ENCODE data around the gene ILRUN. TPM values are rescaled to one million over a fixed set of nuclear protein-coding genes. Genes with fewer than 3 reads are reported as not detected.
"Not testable (repeated sequence)": the region's sequence is repeated elsewhere in the genome, so short reads cannot be mapped to it uniquely, and the experiment has no call there.

Gene ILRUN
- total RNA-seq, 1 experiment from 2014 or later = 64.6 TPM

DNA sequence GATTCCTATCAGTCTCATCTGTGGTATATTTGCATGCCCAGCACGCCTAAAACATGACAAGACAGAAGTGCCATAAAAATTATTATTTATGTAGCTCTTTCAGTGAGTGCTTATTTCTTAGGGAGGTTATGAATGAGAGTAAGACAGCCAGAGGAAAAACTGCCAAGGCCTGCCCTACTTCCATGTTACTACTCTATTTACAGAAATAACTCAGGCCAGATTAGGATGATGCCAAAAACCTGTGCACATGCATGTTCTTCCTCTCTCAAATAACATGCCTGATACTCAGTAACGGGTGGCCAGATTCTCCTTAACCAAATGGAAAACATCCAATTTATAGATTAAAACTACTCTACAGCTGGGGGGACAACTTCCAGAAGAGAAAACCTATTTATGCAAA, 45.7 kb downstream of the ILRUN start:
- Histone ChIP-seq H4K20me1 (ENCODE audit: control insufficient read depth, insufficient read depth, insufficient read length) (no peaks in the 10 kb centered on the region), H3K27ac (ENCODE audit: insufficient read length, low read depth, low read length) (no peak overlapping the region), H3K56ac (ENCODE audit: insufficient read length, low read depth, low read length) (no peak overlapping the region), H3K79me2 (ENCODE audit: insufficient read depth, low read length) (peaks cover 2% of the 10 kb centered on the region; the same call in 1 of the 2 replicates), H2BK20ac (ENCODE audit: low read depth, low read length, poor library complexity, severe bottlenecking) (no peak overlapping the region), H3K18ac (ENCODE audit: insufficient read length, low read depth, low read length) (no peak overlapping the region), H2AK5ac (ENCODE audit: insufficient read length, low read length) (no peak overlapping the region), H3K23ac (ENCODE audit: insufficient read length, low read depth, low read length) (no peak overlapping the region), H3K9ac (ENCODE audit: extremely low read depth, insufficient read length, low read length) (no peak overlapping the region), H3K4me2 (ENCODE audit: insufficient read depth, insufficient read length, low read length) (no peak overlapping the region), H2AFZ (ENCODE audit: low read length) (no peak overlapping the region), H2BK120ac (ENCODE audit: low read depth, low read length, poor library complexity, severe bottlenecking) (no peak overlapping the region), H2BK15ac (ENCODE audit: low read depth, low read length) (no peak overlapping the region), H4K5ac (ENCODE audit: insufficient read length, low read depth, low read length) (no peak overlapping the region), H2BK12ac (ENCODE audit: insufficient read length, low read depth, low read length) (no peak overlapping the region), H4K8ac (replicated peaks; ENCODE audit: insufficient read length, low read depth, low read length) (no peak overlapping the region), H3T11ph (ENCODE audit: low read length) (no peak overlapping the region), H3K79me1 (ENCODE audit: insufficient read depth, low read depth, low read length, poor library complexity, severe bottlenecking) (no peaks in the 10 kb centered on the region), H3K4me1 (ENCODE audit: insufficient read depth, low read length) (no peaks in the 10 kb centered on the region), H3K23me2 (ENCODE audit: insufficient read length, low read depth, low read length, poor library complexity, severe bottlenecking) (no peaks in the 10 kb centered on the region), H2BK5ac (ENCODE audit: insufficient read length, low read length) (no peak overlapping the region), H3K27me3 (ENCODE audit: insufficient read depth, low read length) (no peaks in the 10 kb centered on the region), H3K9me3 (ENCODE audit: control insufficient read depth, low read depth, low read length) (no peaks in the 10 kb centered on the region), H3K4ac (ENCODE audit: low read depth, low read length) (no peak overlapping the region), H3K14ac (ENCODE audit: insufficient read depth, low read length) (no peak overlapping the region), H4K91ac (ENCODE audit: insufficient read length, low read depth, low read length) (no peak overlapping the region)
- TF ChIP-seq CTCF (conservative IDR thresholded peaks at IDR 0.05) = no peak
- Mint-ChIP-seq H3K4me1 (0 out of 4 replicates have a peak, but pooled peaks cover 0 to 3% of the 10 kb centered on the region in 2 experiments), H3K27ac (0 out of 7 replicates have a peak overlapping the region, but pooled peaks of 1 of the 3 experiments have one; percentile 1), H3K27me3 (ENCODE audit: low read depth) (no peaks in the 10 kb centered on the region), H3K36me3 (ENCODE audit: insufficient read depth in 1 of 3, low read depth in 3 of 3) (peaks cover 4 to 23% (median 22%) of the 10 kb centered on the region in 3 experiments; a peak in 5 of 7 replicates), H3K4me3 (no peak overlapping the region), H3K9me3 (no peaks in the 10 kb centered on the region)
- no peak for DNase-seq
- no CpG with 5 or more reads among the region's 2 CpGs for WGBS (ENCODE audit: extremely low coverage, insufficient read length, low lambda C conversion rate)

- H3K18ac ChIP-seq (ENCODE audit: insufficient read length, low read depth, low read length); H2BK5ac ChIP-seq (ENCODE audit: insufficient read length, low read length): not testable (repeated sequence)
Observed at GRCh38 chr6:34650232-34650631, 46.3 kb downstream of the ILRUN start.

More at GRCh38 chr6:34650232-34650631, 46.3 kb downstream of the ILRUN start:
- not testable (repeated sequence) for H3K14ac ChIP-seq (ENCODE audit: insufficient read depth, low read length); H4K91ac ChIP-seq (ENCODE audit: insufficient read length, low read depth, low read length); H3K9me3 ChIP-seq (ENCODE audit: control insufficient read depth, low read depth, low read length); H3K56ac ChIP-seq (ENCODE audit: insufficient read length, low read depth, low read length); H3K27ac Mint-ChIP-seq; H2AFZ ChIP-seq (ENCODE audit: low read length); H4K5ac ChIP-seq (ENCODE audit: insufficient read length, low read depth, low read length); H3K4ac ChIP-seq (ENCODE audit: low read depth, low read length); H3K4me2 ChIP-seq (ENCODE audit: insufficient read depth, insufficient read length, low read length); H3T11ph ChIP-seq (ENCODE audit: low read length); H2AK5ac ChIP-seq (ENCODE audit: insufficient read length, low read length); H3K23me2 ChIP-seq (ENCODE audit: insufficient read length, low read depth, low read length, poor library complexity, severe bottlenecking); H3K4me3 Mint-ChIP-seq; H3K27me3 Mint-ChIP-seq (ENCODE audit: low read depth); H3K23ac ChIP-seq (ENCODE audit: insufficient read length, low read depth, low read length); H4K8ac ChIP-seq (replicated peaks; ENCODE audit: insufficient read length, low read depth, low read length); H3K27me3 ChIP-seq (ENCODE audit: insufficient read depth, low read length); H3K9ac ChIP-seq (ENCODE audit: extremely low read depth, insufficient read length, low read length); H3K4me1 Mint-ChIP-seq; H3K79me1 ChIP-seq (ENCODE audit: insufficient read depth, low read depth, low read length, poor library complexity, severe bottlenecking); DNase-seq; H3K27ac ChIP-seq (ENCODE audit: insufficient read length, low read depth, low read length); H3K4me1 ChIP-seq (ENCODE audit: insufficient read depth, low read length); H2BK120ac ChIP-seq (ENCODE audit: low read depth, low read length, poor library complexity, severe bottlenecking); H4K20me1 ChIP-seq (ENCODE audit: control insufficient read depth, insufficient read depth, insufficient read length); H2BK12ac ChIP-seq (ENCODE audit: insufficient read length, low read depth, low read length); H2BK20ac ChIP-seq (ENCODE audit: low read depth, low read length, poor library complexity, severe bottlenecking); H3K79me2 ChIP-seq (ENCODE audit: insufficient read depth, low read length); H2BK15ac ChIP-seq (ENCODE audit: low read depth, low read length); H3K9me3 Mint-ChIP-seq
- no CpG with 5 or more reads among the region's 7 CpGs for WGBS (ENCODE audit: extremely low coverage, insufficient read length, low lambda C conversion rate)
- H3K36me3 Mint-ChIP-seq (ENCODE audit: insufficient read depth in 1 of 3, low read depth in 3 of 3) = peaks cover 6 to 26% (median 26%) of the 10 kb centered on the region in 3 experiments; a peak in 5 of 7 replicates
